Spleen (tissue), 11 donors: Measurements from ENCODE around the gene TRHDE. TPM values are rescaled to one million over a fixed set of nuclear protein-coding genes. Genes with fewer than 3 reads are reported as not detected.

Experiments used
- DNase-seq: peaks from one replicate; pipeline ENCODE4 v3.0.0-alpha.2; 2020
- H3K27ac ChIP-seq, 8 donors: fragments of 200-600 bp; sonication (generic) in 7 of 8; 1 replicate in 4 of 8; 2 replicates in 4 of 8; pipeline versions ENCODE4 v1.5.0 to v1.8.0; 2016 to 2021; ENCODE audit warnings: inconsistent platforms in 4 of 8, mild to moderate bottlenecking in 4 of 8, moderate library complexity in 1 of 8
- H3K27me3 ChIP-seq, 7 donors: fragments of 200-600 bp; sonication (generic) in 6 of 7; replicated peaks in 1 of 7; 1 replicate in 4 of 7; 2 replicates in 3 of 7; pipeline versions ENCODE4 v1.5.0 to v1.8.0; 2016 to 2021; ENCODE audit warnings: inconsistent platforms in 3 of 7, mild to moderate bottlenecking in 1 of 7
- H3K36me3 ChIP-seq, 6 donors: fragments of 200-600 bp; sonication (generic) in 5 of 6; 1 replicate in 4 of 6; 2 replicates in 2 of 6; pipeline versions ENCODE4 v1.5.0 to v1.8.0; 2016 to 2021; ENCODE audit warnings: inconsistent platforms in 2 of 6
- H3K4me1 ChIP-seq, 6 donors: fragments of 200-600 bp; sonication (generic) in 5 of 6; 1 replicate in 3 of 6; 2 replicates in 3 of 6; pipeline versions ENCODE4 v1.5.0 to v1.8.0; 2016 to 2021; ENCODE audit warnings: inconsistent platforms in 3 of 6
- H3K4me3 ChIP-seq, 8 donors: fragments of 200-600 bp; sonication (generic) in 7 of 8; 1 replicate in 4 of 8; 2 replicates in 4 of 8; pipeline versions ENCODE4 v1.5.0 to v1.8.0; 2016 to 2021; ENCODE audit warnings: inconsistent platforms in 4 of 8, mild to moderate bottlenecking in 4 of 8, moderate library complexity in 2 of 8
- H3K9me3 ChIP-seq, 8 donors: fragments of 200-600 bp; sonication (generic) in 7 of 8; 1 replicate in 4 of 8; 2 replicates in 4 of 8; pipeline versions ENCODE4 v1.5.0 to v1.8.0; 2016 to 2021; ENCODE audit warnings: inconsistent platforms in 4 of 8
- CTCF ChIP-seq, 11 experiments: fragments of 200-600 bp in 7 of 11; fragments of 450-650 bp in 4 of 11; sonication (generic) in 4 of 11; IDR thresholded peaks in 8 of 11; conservative IDR thresholded peaks in 3 of 11; 1 replicate in 7 of 11; 2 replicates in 4 of 11; pipeline versions ENCODE4 v1.4.0 to v1.8.0; 2016 to 2021; ENCODE audit warnings: antibody characterized with exemption in 11 of 11, inconsistent platforms in 4 of 11, mild to moderate bottlenecking in 1 of 11
- POLR2A ChIP-seq, 3 donors: fragments of 450-650 bp; IDR thresholded peaks; one replicate each; pipeline ENCODE4 v1.5.1; 2017; ENCODE audit warnings: antibody characterized with exemption in 3 of 3, mild to moderate bottlenecking in 1 of 3
- POLR2AphosphoS5 ChIP-seq, 3 donors: sonication (generic); formaldehyde crosslinking; IDR thresholded peaks; one replicate each; pipeline ENCODE4 v1.5.1; 2017; ENCODE audit warnings: antibody characterized with exemption in 3 of 3
- WGBS, 5 donors: extraction: QIAGEN DNeasy Blood & Tissue Kit in 3 of 5; methylation state at CpG; one replicate each; pipeline versions ENCODE4 v1.1.5 to v1.1.7; 2013 to 2018; 5-methylcytosine and 5-hydroxymethylcytosine counted together
- intact Hi-C: fragments of 100-400 bp; cut with DNase I; formaldehyde crosslinking; loops from one replicate; pipeline ENCODE4 v1.15.0; 2023; ENCODE audit warnings: low total_unique reads
- polyA plus RNA-seq, 3 donors: library from polyadenylated mRNA; stranded (reverse); fragments of 200-250 nt; gene quantifications; one replicate each; pipeline ENCODE4 v1.2.1, GENCODE V29; 2013
- total RNA-seq, 7 donors: library from RNA; depleted of rRNA in 3 of 7; stranded (reverse); fragments of >200 nt in 3 of 7; fragmentation: NEBNext Ultra II Directional in 4 of 7; extraction: Animal tissue kit (Norgen Biotek cat#: 25700) in 4 of 7; gene quantifications; one replicate each; pipeline versions ENCODE4 v1.1.0 to v1.2.1, GENCODE V29; 2016 to 2021
- donor health status: healthy with polysubstance abuse.
- donor health status: DM: no; HTN: no; CAD: no; lungs with moderate emphysema.
- donor health status: DM: no; HTN: no; CAD: no.
- donor health status: Bipolar disorder and iron deficiency.
- donor health status: healthy.
- donor health status: DM: no; HTN: no; CAD: no.
- donor health status: DM: yes; HTN: yes; CAD: no.

Gene TRHDE
- total and polyA plus RNA-seq, 10 donors: 0.26 to 32.7 (median 16.3) TPM

- H3K9me3 ChIP-seq: no peaks in the 10 kb centered on the region
- intact Hi-C loops: no loop called here
- DNase-seq: no peak
- TF ChIP-seq CTCF (IDR thresholded peaks at IDR 0.05 in 8 of 11, conservative IDR thresholded peaks at IDR 0.05 in 3 of 11): no peak
- TF ChIP-seq POLR2A (IDR thresholded peaks at IDR 0.05): no peak
- no peak for TF ChIP-seq POLR2AphosphoS5 (IDR thresholded peaks at IDR 0.05)
- WGBS, 5 donors: 77 to 87% (median 80%) methylated on average over 3 of the region's 3 CpGs
- no peaks in the 10 kb centered on the region for H3K36me3 ChIP-seq
- H3K4me3 ChIP-seq: no peak overlapping the region
- H3K4me1 ChIP-seq: no peaks in the 10 kb centered on the region
- no peak overlapping the region for H3K27ac ChIP-seq
- H3K27me3 ChIP-seq: no peaks in the 10 kb centered on the region
Measured at GRCh38 chr12:72578327-72578726, 306.2 kb downstream of the TRHDE start.

- H3K36me3 ChIP-seq: no peaks in the 10 kb centered on the region
- no peak overlapping the region for H3K27ac ChIP-seq
- H3K4me3 ChIP-seq: no peak overlapping the region
- TF ChIP-seq POLR2A (IDR thresholded peaks at IDR 0.05) (no peak), POLR2AphosphoS5 (IDR thresholded peaks at IDR 0.05) (no peak), CTCF (IDR thresholded peaks at IDR 0.05 in 8 of 11, conservative IDR thresholded peaks at IDR 0.05 in 3 of 11) (no peak)
- intact Hi-C loops: no loop called here
- no peaks in the 10 kb centered on the region for H3K27me3 ChIP-seq
- DNase-seq: no peak
- 19 to 39% (median 25%) methylated on average over 3 of the region's 3 CpGs for WGBS, 5 donors
- H3K4me1 ChIP-seq: no peaks in the 10 kb centered on the region
- peaks cover 0 to 4% (median 0%) of the 10 kb centered on the region in 8 donors for H3K9me3 ChIP-seq
Measured at GRCh38 chr12:72586456-72586855, 314.3 kb downstream of the TRHDE start.

GRCh38 chr12:72602581-72602980 lies 330.4 kb downstream of the TRHDE start:
- no peaks in the 10 kb centered on the region for H3K27me3 ChIP-seq
- H3K4me1 ChIP-seq: no peaks in the 10 kb centered on the region
- H3K36me3 ChIP-seq: no peaks in the 10 kb centered on the region
- TF ChIP-seq POLR2AphosphoS5 (IDR thresholded peaks at IDR 0.05) (no peak), CTCF (IDR thresholded peaks at IDR 0.05 in 8 of 11, conservative IDR thresholded peaks at IDR 0.05 in 3 of 11) (no peak), POLR2A (IDR thresholded peaks at IDR 0.05) (no peak)
- peaks cover 0 to 30% (median 19%) of the 10 kb centered on the region in 8 donors for H3K9me3 ChIP-seq
- DNase-seq: no peak
- H3K27ac ChIP-seq: no peak overlapping the region
- intact Hi-C loops: no loop called here
- H3K4me3 ChIP-seq: no peak overlapping the region

GRCh38 chr12:72605975-72606374 lies 333.8 kb downstream of the TRHDE start:
- no peak for DNase-seq
- no peak for TF ChIP-seq POLR2AphosphoS5 (IDR thresholded peaks at IDR 0.05)
- no peak for TF ChIP-seq CTCF (IDR thresholded peaks at IDR 0.05 in 8 of 11, conservative IDR thresholded peaks at IDR 0.05 in 3 of 11)
- no peak for TF ChIP-seq POLR2A (IDR thresholded peaks at IDR 0.05)

More at GRCh38 chr12:72605975-72606374, 333.8 kb downstream of the TRHDE start:
- Histone ChIP-seq H3K27me3 (no peaks in the 10 kb centered on the region), H3K4me1 (no peaks in the 10 kb centered on the region), H3K27ac (no peak overlapping the region), H3K4me3 (no peak overlapping the region), H3K36me3 (no peaks in the 10 kb centered on the region), H3K9me3 (peaks cover 0 to 7% (median 1%) of the 10 kb centered on the region in 8 donors)
- intact Hi-C loops: no loop called here
- WGBS, 5 donors: 25 to 71% (median 65%) methylated on average over 2 of the region's 2 CpGs
